Measurements from ENCODE around the gene ATP6V0A1. TPM values are rescaled to one million over a fixed set of nuclear protein-coding genes. Genes with fewer than 3 reads are reported as not detected.

ATP6V0A1 gene
- polyA plus RNA-seq, 1 donor from 2014 or later: 92.1 TPM

DNA sequence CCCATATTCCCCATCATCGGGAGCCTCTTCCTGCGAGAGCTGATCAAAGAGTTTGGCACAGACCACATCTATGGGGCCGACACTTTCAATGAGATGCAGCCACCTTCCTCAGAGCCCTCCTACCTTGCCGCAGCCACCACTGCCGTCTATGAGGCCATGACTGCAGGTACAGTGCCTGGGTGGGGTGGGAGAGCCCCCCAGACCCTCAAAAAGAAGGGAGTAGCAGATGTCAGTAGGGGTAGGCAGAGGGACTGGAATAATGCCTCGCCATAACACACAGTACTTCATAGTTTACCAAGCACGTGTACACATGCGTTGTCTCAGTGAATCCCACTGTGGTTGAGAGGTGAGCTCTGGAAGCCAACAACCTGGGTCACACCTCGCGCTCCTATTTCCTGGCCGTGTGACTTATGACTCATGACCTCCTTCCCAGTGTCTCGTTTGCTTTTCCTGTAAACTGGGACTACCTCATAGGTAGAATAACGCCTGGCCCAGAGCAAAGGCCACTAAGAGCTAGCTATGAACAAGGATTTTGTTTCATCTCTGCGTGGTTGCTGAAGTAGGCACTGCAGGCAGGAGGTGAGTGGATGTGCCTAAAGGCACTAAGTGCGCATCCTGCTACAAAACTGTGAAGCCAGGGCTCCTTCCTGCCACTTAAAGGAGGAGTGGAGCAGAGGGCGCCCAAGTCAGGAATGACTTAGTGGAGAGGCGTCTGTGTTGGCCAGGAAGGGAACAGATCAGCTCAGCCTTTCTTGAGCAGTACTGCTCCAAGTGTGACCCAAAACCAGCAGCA lies 82.6 kb downstream of the ATP6V0A1 start:
- Histone ChIP-seq H3K27ac (ENCODE audit: low read length) (no peak overlapping the region), H3F3A (ENCODE audit: insufficient read depth, low read length, poor library complexity, severe bottlenecking) (no peaks in the 10 kb centered on the region), H3K27me3 (ENCODE audit: insufficient read depth, low read depth, low read length) (no peaks in the 10 kb centered on the region), H3K36me3 (ENCODE audit: insufficient read depth, low read length) (no peaks in the 10 kb centered on the region), H3K9ac (ENCODE audit: low read length) (no peak overlapping the region), H4K20me1 (ENCODE audit: insufficient read depth) (no peaks in the 10 kb centered on the region), H3K9me2 (ENCODE audit: insufficient read depth, low read length) (no peaks in the 10 kb centered on the region), H3K79me2 (replicated peaks; ENCODE audit: insufficient read depth, low read length) (no peaks in the 10 kb centered on the region), H3K4me3 (ENCODE audit: low read length) (no peak overlapping the region), H3K4me2 (ENCODE audit: low read length) (no peak overlapping the region), H2AFZ (ENCODE audit: low read depth, low read length) (no peak overlapping the region), H3K9me3 (ENCODE audit: low read length) (no peaks in the 10 kb centered on the region)
- TF ChIP-seq RAD21 (conservative IDR thresholded peaks at IDR 0.05): no peak
- TF ChIP-seq CTCF (IDR thresholded peaks at IDR 0.05; ENCODE audit: poor library complexity, severe bottlenecking): no peak
- no peak for TF ChIP-seq EZH2 (IDR thresholded peaks at IDR 0.05; ENCODE audit: borderline replicate concordance, insufficient read depth, low read length, poor library complexity, severe bottlenecking)
- TF ChIP-seq SMC3 (conservative IDR thresholded peaks at IDR 0.05; ENCODE audit: poor library complexity): no peak
- no peak for TF ChIP-seq EP300 (conservative IDR thresholded peaks at IDR 0.05; ENCODE audit: poor library complexity, severe bottlenecking)
- no peak for TF ChIP-seq MXI1 (conservative IDR thresholded peaks at IDR 0.05; ENCODE audit: poor library complexity, severe bottlenecking)

GRCh38 chr17:42543190-42544079 lies 84.8 kb downstream of the ATP6V0A1 start:
- no peak overlapping the region for H3K27ac ChIP-seq (ENCODE audit: low read length)
- no peaks in the 10 kb centered on the region for H3K36me3 ChIP-seq (ENCODE audit: insufficient read depth, low read length)
- no peaks in the 10 kb centered on the region for H4K20me1 ChIP-seq (ENCODE audit: insufficient read depth)
- no peaks in the 10 kb centered on the region for H3K9me3 ChIP-seq (ENCODE audit: low read length)
- H3F3A ChIP-seq (ENCODE audit: insufficient read depth, low read length, poor library complexity, severe bottlenecking): no peaks in the 10 kb centered on the region
- no peak overlapping the region for H3K9ac ChIP-seq (ENCODE audit: low read length)
- no peak overlapping the region for H2AFZ ChIP-seq (ENCODE audit: low read depth, low read length)
- H3K9me2 ChIP-seq (ENCODE audit: insufficient read depth, low read length): no peaks in the 10 kb centered on the region
- TF ChIP-seq TAF1 (IDR thresholded peaks at IDR 0.05; ENCODE audit: low read depth): no peak
- TF ChIP-seq, protein P1, sequence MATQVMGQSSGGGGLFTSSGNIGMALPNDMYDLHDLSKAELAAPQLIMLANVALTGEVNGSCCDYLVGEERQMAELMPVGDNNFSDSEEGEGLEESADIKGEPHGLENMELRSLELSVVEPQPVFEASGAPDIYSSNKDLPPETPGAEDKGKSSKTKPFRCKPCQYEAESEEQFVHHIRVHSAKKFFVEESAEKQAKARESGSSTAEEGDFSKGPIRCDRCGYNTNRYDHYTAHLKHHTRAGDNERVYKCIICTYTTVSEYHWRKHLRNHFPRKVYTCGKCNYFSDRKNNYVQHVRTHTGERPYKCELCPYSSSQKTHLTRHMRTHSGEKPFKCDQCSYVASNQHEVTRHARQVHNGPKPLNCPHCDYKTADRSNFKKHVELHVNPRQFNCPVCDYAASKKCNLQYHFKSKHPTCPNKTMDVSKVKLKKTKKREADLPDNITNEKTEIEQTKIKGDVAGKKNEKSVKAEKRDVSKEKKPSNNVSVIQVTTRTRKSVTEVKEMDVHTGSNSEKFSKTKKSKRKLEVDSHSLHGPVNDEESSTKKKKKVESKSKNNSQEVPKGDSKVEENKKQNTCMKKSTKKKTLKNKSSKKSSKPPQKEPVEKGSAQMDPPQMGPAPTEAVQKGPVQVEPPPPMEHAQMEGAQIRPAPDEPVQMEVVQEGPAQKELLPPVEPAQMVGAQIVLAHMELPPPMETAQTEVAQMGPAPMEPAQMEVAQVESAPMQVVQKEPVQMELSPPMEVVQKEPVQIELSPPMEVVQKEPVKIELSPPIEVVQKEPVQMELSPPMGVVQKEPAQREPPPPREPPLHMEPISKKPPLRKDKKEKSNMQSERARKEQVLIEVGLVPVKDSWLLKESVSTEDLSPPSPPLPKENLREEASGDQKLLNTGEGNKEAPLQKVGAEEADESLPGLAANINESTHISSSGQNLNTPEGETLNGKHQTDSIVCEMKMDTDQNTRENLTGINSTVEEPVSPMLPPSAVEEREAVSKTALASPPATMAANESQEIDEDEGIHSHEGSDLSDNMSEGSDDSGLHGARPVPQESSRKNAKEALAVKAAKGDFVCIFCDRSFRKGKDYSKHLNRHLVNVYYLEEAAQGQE (IDR thresholded peaks at IDR 0.05; ENCODE audit: borderline replicate concordance): no peak
- TF ChIP-seq EZH2 (IDR thresholded peaks at IDR 0.05; ENCODE audit: borderline replicate concordance, insufficient read depth, low read length, poor library complexity, severe bottlenecking): no peak
- TF ChIP-seq MXI1 (conservative IDR thresholded peaks at IDR 0.05; ENCODE audit: poor library complexity, severe bottlenecking): no peak
- TF ChIP-seq EP300 (conservative IDR thresholded peaks at IDR 0.05; ENCODE audit: poor library complexity, severe bottlenecking): no peak
- H3K4me3 ChIP-seq (ENCODE audit: low read length): no peak overlapping the region
- H3K79me2 ChIP-seq (replicated peaks; ENCODE audit: insufficient read depth, low read length): no peaks in the 10 kb centered on the region
- H3K4me2 ChIP-seq (ENCODE audit: low read length): no peak overlapping the region
- no peaks in the 10 kb centered on the region for H3K27me3 ChIP-seq (ENCODE audit: insufficient read depth, low read depth, low read length)

Measured in neural cell (in vitro differentiated cells).